K562 (cell line): ENCODE data around the gene FARSA. TPM values are rescaled to one million over a fixed set of nuclear protein-coding genes. Genes with fewer than 3 reads are reported as not detected.

Experiments used
- CXXC5 ChIP-seq: fragments of 250-450 bp; sonication (Bioruptor Pico); IDR thresholded peaks from 2 replicates; pipeline ENCODE4 v1.8.0; 2022; ENCODE audit warnings: inconsistent platforms, mild to moderate bottlenecking, moderate library complexity
- HDAC2 ChIP-seq: fragments of 450-650 bp; IDR thresholded peaks from 2 replicates; pipeline ENCODE4 v1.6.1; 2016; ENCODE audit warnings: mild to moderate bottlenecking
- HMGN3 ChIP-seq: IDR thresholded peaks from 2 replicates; pipeline ENCODE4 v1.6.1; 2011; ENCODE audit warnings: borderline replicate concordance, low read depth, mild to moderate bottlenecking, mixed read lengths, low read length; ENCODE audit not compliant: insufficient read length; ENCODE audit errors: extremely low read depth
- HMGXB4 ChIP-seq: sonication (generic); formaldehyde crosslinking; IDR thresholded peaks from 2 replicates; pipeline ENCODE4 v1.8.1; 2023; ENCODE audit warnings: mild to moderate bottlenecking, missing genetic modification reagents
- KLF16 ChIP-seq: IDR thresholded peaks from 2 replicates; pipeline ENCODE4 v1.6.1; 2016; ENCODE audit warnings: antibody characterized with exemption
- L3MBTL2 ChIP-seq: fragments of 450-650 bp; IDR thresholded peaks from 2 replicates; pipeline ENCODE4 v1.6.1; 2016; ENCODE audit warnings: mild to moderate bottlenecking, moderate library complexity
- POLR2AphosphoS5 ChIP-seq: IDR thresholded peaks from 2 replicates; pipeline ENCODE4 v1.6.1; 2011; ENCODE audit warnings: mild to moderate bottlenecking, low read depth, low read length, moderate library complexity; ENCODE audit not compliant: control insufficient read depth, insufficient read depth
- RAD21 ChIP-seq, 2 experiments: fragments of 250-450 bp in 1 of 2; fragments of 450-650 bp in 1 of 2; sonication (Bioruptor Pico) in 1 of 2; formaldehyde crosslinking in 1 of 2; IDR thresholded peaks in 1 of 2; conservative IDR thresholded peaks in 1 of 2; 2 replicates each; pipeline versions ENCODE4 v1.4.0 to v1.8.0; 2020 to 2022; ENCODE audit warnings: mild to moderate bottlenecking in 2 of 2, moderate library complexity in 1 of 2
- RBBP5 ChIP-seq: fragments of 200-600 bp; sonication (generic); IDR thresholded peaks from 2 replicates; pipeline ENCODE4 v1.6.1; 2012; ENCODE audit warnings: borderline replicate concordance, mild to moderate bottlenecking, low read length, control low read depth, inconsistent platforms; ENCODE audit not compliant: insufficient read depth, poor library complexity, severe bottlenecking
- RBFOX2 ChIP-seq: fragments of 200-400 bp; formaldehyde crosslinking; IDR thresholded peaks from 2 replicates; pipeline ENCODE4 v1.6.1; 2017; ENCODE audit warnings: low read depth, mild to moderate bottlenecking, low read length, moderate library complexity
- TOE1 ChIP-seq, 2 experiments: fragments of 450-650 bp in 1 of 2; sonication (generic) in 1 of 2; formaldehyde crosslinking in 1 of 2; IDR thresholded peaks; 2 replicates each; pipeline versions ENCODE4 v1.7.1 to v1.8.0; 2016 to 2022; ENCODE audit warnings: borderline replicate concordance in 2 of 2, mild to moderate bottlenecking in 2 of 2, antibody characterized with exemption in 1 of 2, inconsistent platforms in 1 of 2, low read depth in 1 of 2, missing genetic modification reagents in 1 of 2, moderate library complexity in 1 of 2
- ZBTB8A ChIP-seq: fragments of 450-650 bp; IDR thresholded peaks from 2 replicates; pipeline ENCODE4 v1.6.1; 2018; ENCODE audit warnings: mild to moderate bottlenecking, moderate library complexity; ENCODE audit not compliant: partially characterized antibody
- ZNF143 ChIP-seq: sonication (generic); formaldehyde crosslinking; IDR thresholded peaks from 2 replicates; pipeline ENCODE4 v1.9.0; 2022; ENCODE audit warnings: mild to moderate bottlenecking, missing genetic modification reagents
- polyA plus RNA-seq, 8 experiments: library from polyadenylated mRNA; depleted of rRNA in 4 of 8; stranded (reverse) in 5 of 8; unstranded in 3 of 8; fragments of >200 nt; fragmentation: Nextera tagmentation in 2 of 8; fragmentation: Illumina TruSeq in 1 of 8; extraction: Ambion mirVana in 2 of 8; extraction: Trizol in 1 of 8; gene quantifications; 2 replicates each; pipeline versions ENCODE4 v1.2.1 to v1.2.3, GENCODE V29; 2011 to 2014; ENCODE audit warnings: inconsistent platforms in 1 of 8, missing spikeins in 1 of 8
- total RNA-seq, 7 experiments: library from RNA; depleted of rRNA in 6 of 7; stranded (reverse); fragments of >200 nt in 6 of 7; fragmentation: Illumina TruSeq in 2 of 7; extraction: Trizol in 2 of 7; gene quantifications; 2 replicates each; pipeline versions ENCODE4 v1.2.1 to v1.2.3, GENCODE V29; 2011 to 2021; ENCODE audit warnings: low replicate concordance in 1 of 7
- TF ChIP-seq, protein P1 (sequence below), 2 experiments: fragments of 200-800 bp in 1 of 2; sonication (Bioruptor generic) in 1 of 2; sonication (generic) in 1 of 2; formaldehyde crosslinking in 1 of 2; IDR thresholded peaks in 1 of 2; conservative IDR thresholded peaks in 1 of 2; 2 replicates each; pipeline versions ENCODE4 v1.5.0 to v1.6.1; 2016 to 2020; ENCODE audit warnings: missing compliant biosample characterization in 1 of 2, missing genetic modification characterization in 1 of 2, missing genetic modification reagents in 1 of 2

FARSA gene
- total and polyA plus RNA-seq, 9 of the 15 experiments (the other 6 are each of a cell fraction or from before 2014, with no cell fraction given) = 25.2 to 237 (median 89.6) TPM

DNA sequence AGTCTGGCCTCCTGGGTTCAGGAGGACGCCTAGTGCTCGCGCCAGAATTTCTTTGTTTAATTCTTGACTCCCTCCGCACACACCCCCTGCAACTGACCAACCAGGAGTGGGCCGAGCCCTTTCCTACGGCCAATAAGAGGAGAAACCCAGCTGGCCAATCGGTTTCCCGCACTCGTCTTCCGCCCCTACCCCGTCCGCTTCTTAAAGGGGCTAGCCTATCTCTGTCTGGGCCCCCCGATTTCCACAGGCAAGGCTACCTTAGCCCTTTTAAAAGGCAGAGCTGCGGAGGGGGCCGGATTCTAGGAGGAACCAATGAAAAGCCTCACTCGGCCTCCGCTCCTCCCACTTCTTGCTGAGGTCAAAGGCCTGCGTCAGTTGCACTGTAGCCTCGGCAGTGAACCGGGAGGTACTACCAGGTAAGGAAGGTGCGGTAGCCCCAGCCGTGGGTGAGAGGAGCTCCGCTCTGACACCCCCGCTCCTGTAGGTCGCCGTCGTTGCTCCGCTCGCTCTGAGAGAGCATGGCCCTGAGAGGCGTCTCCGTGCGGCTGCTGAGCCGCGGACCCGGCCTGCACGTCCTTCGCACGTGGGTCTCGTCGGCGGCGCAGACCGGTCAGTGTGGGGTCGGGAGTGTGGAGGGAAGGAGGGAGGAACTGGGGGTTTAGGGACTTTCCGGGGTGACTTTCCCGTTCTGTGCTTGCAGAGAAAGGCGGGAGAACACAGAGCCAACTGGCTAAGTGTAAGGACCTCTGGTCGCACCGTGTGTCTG lies 42.5 kb downstream of the FARSA start, which contains the start of gene GCDH (continued):
- TF ChIP-seq HDAC2 (peak; percentile 97), KLF16 (peak; percentile 85), TOE1 (IDR thresholded peaks at IDR 0.05; ENCODE audit: borderline replicate concordance) (peak; percentile 99), TOE1 (CRISPR knock-in tag; IDR thresholded peaks at IDR 0.05; ENCODE audit: borderline replicate concordance, low read depth) (no peak), RBFOX2 (peak; percentile 77), CXXC5 (CRISPR knock-in tag) (peak; percentile 37; the same call in 1 of the 2 replicates), ZBTB8A (no peak), POLR2AphosphoS5 (0 out of 2 replicates have a peak, but pooled peaks have one; percentile 1), HMGXB4 (peak; percentile 87), ZNF143 (CRISPR knock-in tag) (peak; percentile 46; the same call in 1 of the 2 replicates), L3MBTL2 (peak; percentile 76), RAD21 (CRISPR knock-in tag; conservative IDR thresholded peaks at IDR 0.05 in 1 of 2, IDR thresholded peaks at IDR 0.05 in 1 of 2) (0 out of 4 replicates have a peak, but pooled peaks of 1 of the 2 experiments have one; percentile 34), RBBP5 (peak; percentile 99), HMGN3 (no peak)
- TF ChIP-seq, protein P1, sequence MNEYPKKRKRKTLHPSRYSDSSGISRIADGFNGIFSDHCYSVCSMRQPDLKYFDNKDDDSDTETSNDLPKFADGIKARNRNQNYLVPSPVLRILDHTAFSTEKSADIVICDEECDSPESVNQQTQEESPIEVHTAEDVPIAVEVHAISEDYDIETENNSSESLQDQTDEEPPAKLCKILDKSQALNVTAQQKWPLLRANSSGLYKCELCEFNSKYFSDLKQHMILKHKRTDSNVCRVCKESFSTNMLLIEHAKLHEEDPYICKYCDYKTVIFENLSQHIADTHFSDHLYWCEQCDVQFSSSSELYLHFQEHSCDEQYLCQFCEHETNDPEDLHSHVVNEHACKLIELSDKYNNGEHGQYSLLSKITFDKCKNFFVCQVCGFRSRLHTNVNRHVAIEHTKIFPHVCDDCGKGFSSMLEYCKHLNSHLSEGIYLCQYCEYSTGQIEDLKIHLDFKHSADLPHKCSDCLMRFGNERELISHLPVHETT (CRISPR knock-in tag; conservative IDR thresholded peaks at IDR 0.05 in 1 of 2, IDR thresholded peaks at IDR 0.05 in 1 of 2) = 0 out of 4 replicates have a peak, but pooled peaks of 1 of the 2 experiments have one; percentile 36
